Lower leg skin (tissue), 3 donors: ENCODE measurements around the gene RPS4Y2.

Experiments
- POLR2A ChIP-seq, 2 donors: fragments of 450-650 bp; IDR thresholded peaks; one replicate each; pipeline ENCODE4 v1.6.1; 2016 to 2017; ENCODE audit warnings: antibody characterized with exemption in 2 of 2, mild to moderate bottlenecking in 1 of 2, moderate library complexity in 1 of 2
- TF ChIP-seq, protein P1 (sequence below), 3 donors: fragments of 450-650 bp; IDR thresholded peaks; one replicate each; pipeline ENCODE4 v1.5.1; 2016; ENCODE audit warnings: antibody characterized with exemption in 3 of 3, mild to moderate bottlenecking in 3 of 3, moderate library complexity in 2 of 3

DNA sequence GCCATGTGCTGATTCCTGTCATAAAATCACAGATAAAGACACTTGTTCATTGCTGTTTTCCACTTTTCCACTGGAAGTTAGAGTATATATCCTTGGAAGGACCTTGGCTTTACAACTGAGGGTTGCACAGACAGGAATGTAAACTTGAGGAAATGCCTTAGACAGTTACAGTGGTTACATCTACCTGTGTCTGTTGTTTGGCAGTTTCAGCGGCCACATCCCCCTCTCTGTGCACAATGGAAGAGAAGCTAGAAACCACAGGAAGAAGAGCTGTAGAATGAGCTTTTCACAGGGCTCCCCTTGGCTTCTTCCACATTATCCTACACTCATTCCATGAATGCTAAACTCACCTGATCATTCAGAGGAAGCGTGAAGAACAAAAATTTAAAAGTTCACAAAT is 9.0 kb upstream of the RPS4Y2 start:
- TF ChIP-seq, protein P1, sequence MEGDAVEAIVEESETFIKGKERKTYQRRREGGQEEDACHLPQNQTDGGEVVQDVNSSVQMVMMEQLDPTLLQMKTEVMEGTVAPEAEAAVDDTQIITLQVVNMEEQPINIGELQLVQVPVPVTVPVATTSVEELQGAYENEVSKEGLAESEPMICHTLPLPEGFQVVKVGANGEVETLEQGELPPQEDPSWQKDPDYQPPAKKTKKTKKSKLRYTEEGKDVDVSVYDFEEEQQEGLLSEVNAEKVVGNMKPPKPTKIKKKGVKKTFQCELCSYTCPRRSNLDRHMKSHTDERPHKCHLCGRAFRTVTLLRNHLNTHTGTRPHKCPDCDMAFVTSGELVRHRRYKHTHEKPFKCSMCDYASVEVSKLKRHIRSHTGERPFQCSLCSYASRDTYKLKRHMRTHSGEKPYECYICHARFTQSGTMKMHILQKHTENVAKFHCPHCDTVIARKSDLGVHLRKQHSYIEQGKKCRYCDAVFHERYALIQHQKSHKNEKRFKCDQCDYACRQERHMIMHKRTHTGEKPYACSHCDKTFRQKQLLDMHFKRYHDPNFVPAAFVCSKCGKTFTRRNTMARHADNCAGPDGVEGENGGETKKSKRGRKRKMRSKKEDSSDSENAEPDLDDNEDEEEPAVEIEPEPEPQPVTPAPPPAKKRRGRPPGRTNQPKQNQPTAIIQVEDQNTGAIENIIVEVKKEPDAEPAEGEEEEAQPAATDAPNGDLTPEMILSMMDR (IDR thresholded peaks at IDR 0.05) = no peak
- no peak for TF ChIP-seq POLR2A (IDR thresholded peaks at IDR 0.05)
